DND-41 (cell line): ENCODE measurements around the gene CCDC51.
A peak's percentile ranks its signal among the peaks of the same experiment; 100 is the strongest.
"Not testable (repeated sequence)": the region's sequence is repeated elsewhere in the genome, so short reads cannot be mapped to it uniquely, and the experiment has no call there.

Source experiments
- ATAC-seq: fragments of 200-7000 bp; cut with Tn5 transposase; 3 replicates; pipeline ENCODE4 v1.9.1; 2021; ENCODE audit warnings: low read depth; ENCODE audit not compliant: insufficient read depth
- DNase-seq: peaks from one replicate; pipeline ENCODE4 v3.0.0-alpha.2; 2020
- H2AFZ ChIP-seq: 2 replicates; pipeline ENCODE4 v1.6.0; 2012; ENCODE audit warnings: low read depth, low read length
- H3K27ac ChIP-seq: 2 replicates; pipeline ENCODE4 v1.5.1; 2012; ENCODE audit warnings: low read length, inconsistent platforms
- H3K27me3 ChIP-seq: fragments of 200-600 bp; sonication (generic); 2 replicates; pipeline ENCODE4 v1.6.0; 2012; ENCODE audit warnings: low read length, mild to moderate bottlenecking, inconsistent platforms; ENCODE audit not compliant: insufficient read depth, poor library complexity
- H3K36me3 ChIP-seq: 2 replicates; pipeline ENCODE4 v1.5.1; 2012; ENCODE audit warnings: low read length, inconsistent platforms; ENCODE audit not compliant: insufficient read depth
- H3K4me1 ChIP-seq: 2 replicates; pipeline ENCODE4 v1.5.1; 2012; ENCODE audit warnings: mild to moderate bottlenecking, low read length; ENCODE audit not compliant: insufficient read depth
- H3K4me2 ChIP-seq: 2 replicates; pipeline ENCODE4 v1.6.0; 2012; ENCODE audit warnings: mild to moderate bottlenecking, moderate library complexity, low read length, inconsistent platforms; ENCODE audit not compliant: insufficient read depth
- H3K4me3 ChIP-seq, 2 experiments: fragments of 200-600 bp in 1 of 2; shearing (Covaris generic) in 1 of 2; 2 replicates each; pipeline ENCODE4 v1.5.1; 2012 to 2016; ENCODE audit warnings: inconsistent platforms in 2 of 2, low read length in 2 of 2, mild to moderate bottlenecking in 2 of 2, low read depth in 1 of 2, moderate library complexity in 1 of 2
- H3K79me2 ChIP-seq: 2 replicates; pipeline ENCODE4 v1.6.0; 2012; ENCODE audit warnings: low read length, inconsistent platforms; ENCODE audit not compliant: insufficient read depth
- H3K9ac ChIP-seq: 2 replicates; pipeline ENCODE4 v1.6.0; 2012; ENCODE audit warnings: low read depth, mild to moderate bottlenecking, inconsistent platforms, low read length, moderate library complexity
- H3K9me3 ChIP-seq: 2 replicates; pipeline ENCODE4 v1.5.1; 2012; ENCODE audit warnings: low read length, moderate library complexity, mild to moderate bottlenecking, inconsistent platforms; ENCODE audit not compliant: insufficient read depth, severe bottlenecking
- H4K20me1 ChIP-seq: 2 replicates; pipeline ENCODE4 v1.6.0; 2012; ENCODE audit warnings: low read length; ENCODE audit not compliant: insufficient read depth
- EZH2 ChIP-seq: IDR thresholded peaks from 3 replicates; pipeline ENCODE4 v1.6.1; 2012; ENCODE audit warnings: borderline replicate concordance, low read depth, mild to moderate bottlenecking, moderate library complexity, low read length, inconsistent platforms; ENCODE audit not compliant: severe bottlenecking
- TF ChIP-seq, protein P1 (sequence below): IDR thresholded peaks from 2 replicates; pipeline ENCODE4 v1.5.1; 2012; ENCODE audit warnings: borderline replicate concordance, low read length, moderate library complexity, mild to moderate bottlenecking; ENCODE audit not compliant: poor library complexity, severe bottlenecking; ENCODE audit errors: extremely low read depth

Gene CCDC51

GRCh38 chr3:48402907-48403306 lies 37.0 kb downstream of the CCDC51 start:
- Histone ChIP-seq H3K36me3 (no peaks in the 10 kb centered on the region), H3K4me3 (no peak overlapping the region), H3K79me2 (no peaks in the 10 kb centered on the region), H3K27ac (no peak overlapping the region), H2AFZ (no peak overlapping the region), H3K27me3 (no peaks in the 10 kb centered on the region), H4K20me1 (0 out of 2 replicates have a peak, but pooled peaks cover 6% of the 10 kb centered on the region), H3K9me3 (no peaks in the 10 kb centered on the region), H3K4me1 (no peaks in the 10 kb centered on the region), H3K4me2 (no peak overlapping the region), H3K9ac (no peak overlapping the region)
- ATAC-seq (no peak), DNase-seq (no peak)
- TF ChIP-seq, protein P1, sequence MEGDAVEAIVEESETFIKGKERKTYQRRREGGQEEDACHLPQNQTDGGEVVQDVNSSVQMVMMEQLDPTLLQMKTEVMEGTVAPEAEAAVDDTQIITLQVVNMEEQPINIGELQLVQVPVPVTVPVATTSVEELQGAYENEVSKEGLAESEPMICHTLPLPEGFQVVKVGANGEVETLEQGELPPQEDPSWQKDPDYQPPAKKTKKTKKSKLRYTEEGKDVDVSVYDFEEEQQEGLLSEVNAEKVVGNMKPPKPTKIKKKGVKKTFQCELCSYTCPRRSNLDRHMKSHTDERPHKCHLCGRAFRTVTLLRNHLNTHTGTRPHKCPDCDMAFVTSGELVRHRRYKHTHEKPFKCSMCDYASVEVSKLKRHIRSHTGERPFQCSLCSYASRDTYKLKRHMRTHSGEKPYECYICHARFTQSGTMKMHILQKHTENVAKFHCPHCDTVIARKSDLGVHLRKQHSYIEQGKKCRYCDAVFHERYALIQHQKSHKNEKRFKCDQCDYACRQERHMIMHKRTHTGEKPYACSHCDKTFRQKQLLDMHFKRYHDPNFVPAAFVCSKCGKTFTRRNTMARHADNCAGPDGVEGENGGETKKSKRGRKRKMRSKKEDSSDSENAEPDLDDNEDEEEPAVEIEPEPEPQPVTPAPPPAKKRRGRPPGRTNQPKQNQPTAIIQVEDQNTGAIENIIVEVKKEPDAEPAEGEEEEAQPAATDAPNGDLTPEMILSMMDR: no peak
- no peak for TF ChIP-seq EZH2

DNA sequence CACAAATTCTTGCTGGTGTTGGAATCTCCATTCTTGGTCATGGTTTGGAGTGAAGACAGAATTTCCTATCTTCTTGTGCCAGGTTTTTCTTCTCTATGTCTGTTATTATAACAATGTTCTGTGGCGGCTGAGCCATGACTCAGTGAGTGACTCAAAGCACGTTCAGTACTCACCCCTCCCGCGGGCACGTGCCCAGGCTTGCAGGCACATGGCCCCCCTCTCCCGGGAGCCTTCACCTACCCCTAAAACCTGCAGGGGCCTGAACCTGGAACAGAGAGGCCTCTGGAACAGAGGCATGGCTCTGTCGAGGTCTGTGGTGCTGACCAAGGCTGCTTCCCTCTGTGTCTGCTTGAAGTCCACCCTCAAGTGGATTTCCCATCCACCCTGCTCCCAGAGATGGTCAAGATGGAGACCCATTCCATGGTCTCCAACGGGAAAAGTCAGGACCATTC lies 37.6 kb downstream of the CCDC51 start:
- DNase-seq (peak; percentile 3), ATAC-seq (no peak)
- no peaks in the 10 kb centered on the region for H3K9me3 ChIP-seq
- TF ChIP-seq EZH2: no peak
- TF ChIP-seq, protein P1: no peak
- 0 out of 2 replicates have a peak, but pooled peaks cover 6% of the 10 kb centered on the region for H4K20me1 ChIP-seq
- H3K9ac ChIP-seq: no peak overlapping the region
- H3K27ac ChIP-seq: no peak overlapping the region
- no peak overlapping the region for H3K4me2 ChIP-seq
- H3K27me3 ChIP-seq: no peaks in the 10 kb centered on the region
- H2AFZ ChIP-seq: no peak overlapping the region
- H3K4me1 ChIP-seq: no peaks in the 10 kb centered on the region
- no peaks in the 10 kb centered on the region for H3K36me3 ChIP-seq
- H3K4me3 ChIP-seq: no peak overlapping the region
- no peaks in the 10 kb centered on the region for H3K79me2 ChIP-seq

GRCh38 chr3:48401434-48401901 lies 38.5 kb downstream of the CCDC51 start:
- H3K9me3 ChIP-seq, ATAC-seq, H3K36me3 ChIP-seq, H3K79me2 ChIP-seq, H3K4me1 ChIP-seq, H2AFZ ChIP-seq, H3K4me3 ChIP-seq, H3K9ac ChIP-seq, DNase-seq, H3K27me3 ChIP-seq, H3K4me2 ChIP-seq, H3K27ac ChIP-seq, H4K20me1 ChIP-seq: not testable (repeated sequence)

DNA sequence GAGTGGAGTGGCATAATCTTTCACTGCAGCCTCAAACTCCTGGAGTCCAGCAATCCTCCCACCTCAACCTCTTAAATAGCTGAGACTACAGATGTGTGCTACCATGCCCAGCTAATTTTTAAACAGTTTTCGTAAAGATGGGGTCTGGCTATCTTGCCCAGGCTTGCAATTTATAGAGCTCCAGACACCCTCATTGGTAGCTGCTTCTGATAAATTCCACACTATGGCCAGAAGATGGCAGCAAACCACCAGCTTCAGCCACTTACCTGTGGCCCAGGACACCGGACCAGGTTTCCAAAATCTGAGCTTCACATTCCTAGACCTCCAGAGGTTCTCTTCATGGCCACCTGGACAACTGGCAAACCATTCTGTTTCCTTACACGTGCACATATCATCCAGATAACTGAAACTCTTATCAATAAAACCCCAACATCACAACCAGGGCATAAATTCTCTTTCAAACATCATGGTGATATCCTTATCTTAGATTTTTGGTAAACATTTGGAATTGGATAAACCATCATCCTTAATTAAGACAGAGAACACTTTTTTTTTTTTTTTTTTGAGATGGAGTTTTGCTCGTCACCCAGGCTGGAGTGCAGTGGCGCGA lies 39.0 kb downstream of the CCDC51 start:
- Histone ChIP-seq H3K4me2 (no peak overlapping the region), H3K27ac (no peak overlapping the region), H3K9me3 (no peaks in the 10 kb centered on the region), H3K9ac (no peak overlapping the region), H3K79me2 (no peaks in the 10 kb centered on the region), H3K4me1 (no peaks in the 10 kb centered on the region), H3K4me3 (no peak overlapping the region), H3K36me3 (no peaks in the 10 kb centered on the region), H4K20me1 (0 out of 2 replicates have a peak, but pooled peaks cover 6% of the 10 kb centered on the region), H3K27me3 (peaks cover under 1% of the 10 kb centered on the region), H2AFZ (no peak overlapping the region)
- ATAC-seq (peak; percentile 83), DNase-seq (peak; percentile 58)
- TF ChIP-seq, protein P1: peak; percentile 89
- TF ChIP-seq EZH2: no peak
